Rectal smooth muscle tissue (tissue), 1 donor: Measurements from ENCODE around the gene SPDYE2B.
"Not testable (repeated sequence)": the region's sequence is repeated elsewhere in the genome, so short reads cannot be mapped to it uniquely, and the experiment has no call there.

Experiments used
- H3K27ac ChIP-seq: one replicate; pipeline ENCODE4 v1.7.0; 2013; ENCODE audit warnings: low read depth, low read length, inconsistent platforms
- H3K27me3 ChIP-seq: one replicate; pipeline ENCODE4 v1.7.0; 2013; ENCODE audit warnings: low read length; ENCODE audit not compliant: control insufficient read depth, insufficient read depth
- H3K36me3 ChIP-seq: one replicate; pipeline ENCODE4 v1.7.0; 2013; ENCODE audit warnings: low read length; ENCODE audit not compliant: control insufficient read depth, insufficient read depth
- H3K4me1 ChIP-seq: one replicate; pipeline ENCODE4 v1.7.0; 2013; ENCODE audit warnings: low read length; ENCODE audit not compliant: control insufficient read depth, insufficient read depth
- H3K4me3 ChIP-seq: one replicate; pipeline ENCODE4 v1.7.0; 2013; ENCODE audit warnings: low read length
- H3K9ac ChIP-seq: one replicate; pipeline ENCODE4 v1.7.0; 2013; ENCODE audit warnings: low read length

Gene SPDYE2B

DNA sequence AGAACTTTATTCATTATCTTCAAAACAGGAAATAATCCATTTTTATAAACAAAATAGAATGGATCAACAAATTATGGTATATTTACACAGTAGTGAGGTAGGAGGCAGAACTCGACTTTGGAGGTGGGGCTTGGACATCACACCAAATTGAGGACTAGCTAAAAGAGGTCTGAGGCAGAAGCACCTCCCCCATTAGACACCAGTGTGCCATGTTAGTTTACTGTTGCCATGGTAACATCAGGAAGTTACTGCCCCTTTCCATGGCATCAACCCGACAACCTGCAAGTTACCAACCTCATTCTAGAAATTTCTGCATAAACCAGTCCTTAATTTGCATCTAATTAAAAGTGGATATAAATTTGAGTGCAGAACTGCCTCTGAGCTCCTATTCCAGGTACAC, 45.9 kb downstream of the SPDYE2B start:
- H3K27ac ChIP-seq, H3K4me3 ChIP-seq, H3K36me3 ChIP-seq, H3K4me1 ChIP-seq, H3K9ac ChIP-seq, H3K27me3 ChIP-seq: not testable (repeated sequence)

DNA sequence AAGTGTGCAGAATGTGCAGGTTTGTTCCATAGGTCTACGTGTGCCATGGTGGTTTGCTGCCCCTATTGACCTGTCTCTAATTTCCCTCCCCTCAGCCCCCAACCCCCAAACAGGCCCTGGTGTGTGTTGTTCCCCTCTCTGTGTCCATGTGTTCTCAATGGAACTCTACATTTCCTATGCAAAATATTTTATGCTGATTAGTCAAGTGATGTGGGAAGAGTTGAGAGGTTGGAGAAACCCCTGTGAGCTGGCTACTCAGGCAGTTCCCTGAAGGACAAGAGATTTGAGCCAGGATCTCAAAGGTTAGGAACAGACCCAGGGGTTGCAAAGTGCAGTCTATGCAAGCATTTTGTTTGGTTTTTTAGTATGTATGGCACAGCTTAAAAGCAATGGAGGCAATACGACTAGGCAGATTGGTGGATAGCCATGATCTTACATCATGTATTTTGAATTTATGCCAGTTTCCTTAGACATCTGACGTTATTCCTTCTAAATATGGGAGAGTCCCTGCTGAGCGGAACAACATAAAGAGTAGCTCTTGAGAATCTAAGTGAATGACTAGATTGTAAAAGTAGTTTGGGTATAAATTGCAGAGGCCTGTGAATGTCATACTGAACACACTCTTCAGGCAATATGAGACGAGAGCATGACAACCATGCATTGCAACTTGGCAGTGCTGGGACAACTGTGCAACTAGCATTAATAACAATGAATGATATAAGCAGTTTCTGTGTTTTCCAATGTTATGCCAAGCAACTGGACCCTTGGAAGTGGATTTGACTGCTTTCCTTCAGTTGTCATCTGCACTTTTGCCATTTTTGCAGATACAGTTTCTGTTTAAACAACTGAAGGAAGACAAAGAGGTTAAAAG, 47.8 kb downstream of the SPDYE2B start:
- H3K27ac ChIP-seq, H3K4me3 ChIP-seq, H3K9ac ChIP-seq, H3K4me1 ChIP-seq, H3K27me3 ChIP-seq, H3K36me3 ChIP-seq: not testable (repeated sequence)

DNA sequence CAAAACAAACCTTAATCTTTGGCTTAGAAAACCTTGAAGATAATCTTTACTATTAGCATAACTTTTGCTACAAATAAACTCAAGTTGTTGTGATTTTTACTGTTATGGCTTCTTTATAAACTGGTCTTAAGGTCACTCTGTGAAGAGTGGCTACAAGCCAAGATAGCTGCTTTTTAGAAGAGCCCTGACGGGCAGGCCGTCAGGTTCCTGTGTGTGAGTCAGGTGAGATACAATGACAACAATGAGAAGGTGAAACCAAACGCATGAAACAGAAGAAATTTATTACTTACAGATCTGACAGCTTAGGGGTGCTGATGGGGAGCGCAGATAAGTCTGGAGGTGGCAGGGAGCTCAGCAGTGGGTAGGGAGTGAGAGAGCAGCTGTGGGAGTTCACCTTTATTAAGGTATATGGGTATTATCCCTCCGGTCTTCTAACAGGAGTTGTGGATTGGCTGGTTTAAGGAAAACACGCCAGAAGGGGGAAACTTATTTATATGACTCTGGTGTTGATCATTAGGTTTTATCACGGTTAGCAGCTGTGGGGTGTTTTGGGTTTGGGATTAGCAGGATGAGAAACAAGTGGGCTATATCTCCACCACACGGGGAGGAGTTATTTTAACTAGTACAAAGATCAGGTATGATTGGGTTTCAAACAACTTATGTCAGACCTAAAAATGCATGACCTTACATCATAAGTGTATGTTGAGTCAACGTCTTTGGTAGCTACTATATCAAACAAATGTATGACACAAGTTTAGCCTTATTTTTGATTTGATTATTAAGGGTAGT, 49.0 kb downstream of the SPDYE2B start:
- not testable (repeated sequence) for H3K9ac ChIP-seq, H3K27ac ChIP-seq, H3K4me1 ChIP-seq, H3K27me3 ChIP-seq, H3K4me3 ChIP-seq, H3K36me3 ChIP-seq
